OCI-LY3 (cell line): ENCODE data around the gene ZNF562.

ENCODE experiments used
- EZH2phosphoT487 ChIP-seq: fragments of 200-600 bp; shearing (Covaris generic); IDR thresholded peaks from 2 replicates; pipeline ENCODE4 v1.6.1; 2018; ENCODE audit warnings: antibody characterized with exemption, mixed run types, low read depth
- TF ChIP-seq, protein P1 (sequence below): fragments of 200-600, 300-600 bp; sonication (generic); IDR thresholded peaks from 2 replicates; pipeline ENCODE4 v1.5.1; 2014; ENCODE audit warnings: antibody characterized with exemption, low read length, low read depth

DNA sequence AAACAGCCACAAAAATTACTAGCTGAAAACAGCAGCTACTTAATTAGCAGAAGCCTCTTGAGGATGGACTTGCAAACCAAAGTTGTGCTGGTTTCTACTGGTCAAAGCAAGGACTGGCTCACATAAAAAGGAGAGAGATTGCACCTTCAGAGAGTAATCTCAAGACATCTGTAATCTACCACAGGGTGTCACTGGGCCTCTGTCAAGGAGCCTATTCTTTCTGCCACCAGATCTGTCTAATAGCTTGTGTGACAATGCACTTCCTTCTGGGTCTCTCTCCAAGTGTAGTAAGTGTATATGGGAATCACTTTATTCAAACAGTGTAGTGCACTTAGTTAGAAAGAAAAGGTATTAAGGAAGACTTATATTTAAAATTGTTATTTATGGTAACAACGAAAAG lies 29.4 kb downstream of the ZNF562 start:
- TF ChIP-seq, protein P1, sequence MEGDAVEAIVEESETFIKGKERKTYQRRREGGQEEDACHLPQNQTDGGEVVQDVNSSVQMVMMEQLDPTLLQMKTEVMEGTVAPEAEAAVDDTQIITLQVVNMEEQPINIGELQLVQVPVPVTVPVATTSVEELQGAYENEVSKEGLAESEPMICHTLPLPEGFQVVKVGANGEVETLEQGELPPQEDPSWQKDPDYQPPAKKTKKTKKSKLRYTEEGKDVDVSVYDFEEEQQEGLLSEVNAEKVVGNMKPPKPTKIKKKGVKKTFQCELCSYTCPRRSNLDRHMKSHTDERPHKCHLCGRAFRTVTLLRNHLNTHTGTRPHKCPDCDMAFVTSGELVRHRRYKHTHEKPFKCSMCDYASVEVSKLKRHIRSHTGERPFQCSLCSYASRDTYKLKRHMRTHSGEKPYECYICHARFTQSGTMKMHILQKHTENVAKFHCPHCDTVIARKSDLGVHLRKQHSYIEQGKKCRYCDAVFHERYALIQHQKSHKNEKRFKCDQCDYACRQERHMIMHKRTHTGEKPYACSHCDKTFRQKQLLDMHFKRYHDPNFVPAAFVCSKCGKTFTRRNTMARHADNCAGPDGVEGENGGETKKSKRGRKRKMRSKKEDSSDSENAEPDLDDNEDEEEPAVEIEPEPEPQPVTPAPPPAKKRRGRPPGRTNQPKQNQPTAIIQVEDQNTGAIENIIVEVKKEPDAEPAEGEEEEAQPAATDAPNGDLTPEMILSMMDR, result no peak
- TF ChIP-seq EZH2phosphoT487, result no peak
